ENCODE measurements around the gene SLC6A17.

- TF ChIP-seq CTCF (IDR thresholded peaks at IDR 0.05; ENCODE audit: low read depth, low read length): no peak
- no peak for TF ChIP-seq EZH2phosphoT487 (IDR thresholded peaks at IDR 0.05; ENCODE audit: low read depth)
Observed at GRCh38 chr1:110223581-110223980, 73.3 kb downstream of the SLC6A17 start.
